Tibial nerve (tissue), 4 donors: ENCODE results near the gene CERS6. TPM values are rescaled to one million over a fixed set of nuclear protein-coding genes. Genes with fewer than 3 reads are reported as not detected.
A peak's percentile ranks its signal among the peaks of the same experiment; 100 is the strongest.

Source experiments
- DNase-seq, 2 donors: peaks; one replicate each; pipeline ENCODE4 v3.0.0-alpha.2; 2019; ENCODE audit warnings: low spot score in 2 of 2
- H3K27ac ChIP-seq, 4 donors: fragments of 200-600 bp; sonication (generic) in 3 of 4; one replicate each; pipeline ENCODE4 v1.5.1; 2017 to 2019; ENCODE audit warnings: mild to moderate bottlenecking in 1 of 4
- H3K27me3 ChIP-seq, 2 donors: fragments of 200-600 bp; sonication (generic) in 1 of 2; one replicate each; pipeline versions ENCODE4 v1.5.1 to v1.6.0; 2017 to 2019
- H3K36me3 ChIP-seq, 3 donors: fragments of 200-600 bp; sonication (generic); one replicate each; pipeline ENCODE4 v1.5.1; 2018 to 2019
- H3K4me1 ChIP-seq, 4 donors: fragments of 200-600 bp; sonication (generic) in 3 of 4; one replicate each; pipeline ENCODE4 v1.5.1; 2017 to 2019
- H3K4me3 ChIP-seq, 4 donors: fragments of 200-600 bp; sonication (generic) in 3 of 4; one replicate each; pipeline ENCODE4 v1.5.1; 2017 to 2019; ENCODE audit warnings: mild to moderate bottlenecking in 1 of 4, moderate library complexity in 1 of 4
- H3K9me3 ChIP-seq, 4 donors: fragments of 200-600 bp; sonication (generic) in 3 of 4; one replicate each; pipeline ENCODE4 v1.5.1; 2017 to 2019
- EP300 ChIP-seq, 2 donors: sonication (generic); formaldehyde crosslinking; IDR thresholded peaks; one replicate each; pipeline ENCODE4 v1.6.1; 2017; ENCODE audit warnings: antibody characterized with exemption in 2 of 2, mild to moderate bottlenecking in 1 of 2
- POLR2A ChIP-seq, 2 donors: fragments of 450-650 bp; IDR thresholded peaks; one replicate each; pipeline ENCODE4 v1.6.1; 2017; ENCODE audit warnings: antibody characterized with exemption in 2 of 2, mild to moderate bottlenecking in 2 of 2, moderate library complexity in 2 of 2
- WGBS, 2 donors: methylation state at CpG; one replicate each; pipeline ENCODE4 v1.1.5; 2018; 5-methylcytosine and 5-hydroxymethylcytosine counted together
- total RNA-seq, 4 donors: library from RNA; depleted of rRNA; stranded (reverse); fragments of >200 nt; gene quantifications; one replicate each; pipeline ENCODE4 v1.1.0, GENCODE V29; 2016
- TF ChIP-seq, protein P1 (sequence below), 5 experiments: fragments of 200-600 bp in 3 of 5; fragments of 450-650 bp in 2 of 5; sonication (generic) in 3 of 5; IDR thresholded peaks; one replicate each; pipeline ENCODE4 v1.5.1; 2016 to 2019; ENCODE audit warnings: antibody characterized with exemption in 5 of 5, mild to moderate bottlenecking in 3 of 5, moderate library complexity in 2 of 5

CERS6 gene
- total RNA-seq, 4 donors from 2014 or later = 37.7 to 38.7 (median 37.8) TPM

GRCh38 chr2:168528469-168528868, 72.4 kb downstream of the CERS6 start:
- no peaks in the 10 kb centered on the region for H3K36me3 ChIP-seq
- no peak for DNase-seq
- TF ChIP-seq, protein P1, sequence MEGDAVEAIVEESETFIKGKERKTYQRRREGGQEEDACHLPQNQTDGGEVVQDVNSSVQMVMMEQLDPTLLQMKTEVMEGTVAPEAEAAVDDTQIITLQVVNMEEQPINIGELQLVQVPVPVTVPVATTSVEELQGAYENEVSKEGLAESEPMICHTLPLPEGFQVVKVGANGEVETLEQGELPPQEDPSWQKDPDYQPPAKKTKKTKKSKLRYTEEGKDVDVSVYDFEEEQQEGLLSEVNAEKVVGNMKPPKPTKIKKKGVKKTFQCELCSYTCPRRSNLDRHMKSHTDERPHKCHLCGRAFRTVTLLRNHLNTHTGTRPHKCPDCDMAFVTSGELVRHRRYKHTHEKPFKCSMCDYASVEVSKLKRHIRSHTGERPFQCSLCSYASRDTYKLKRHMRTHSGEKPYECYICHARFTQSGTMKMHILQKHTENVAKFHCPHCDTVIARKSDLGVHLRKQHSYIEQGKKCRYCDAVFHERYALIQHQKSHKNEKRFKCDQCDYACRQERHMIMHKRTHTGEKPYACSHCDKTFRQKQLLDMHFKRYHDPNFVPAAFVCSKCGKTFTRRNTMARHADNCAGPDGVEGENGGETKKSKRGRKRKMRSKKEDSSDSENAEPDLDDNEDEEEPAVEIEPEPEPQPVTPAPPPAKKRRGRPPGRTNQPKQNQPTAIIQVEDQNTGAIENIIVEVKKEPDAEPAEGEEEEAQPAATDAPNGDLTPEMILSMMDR (IDR thresholded peaks at IDR 0.05) = no peak
- no peak for TF ChIP-seq EP300 (IDR thresholded peaks at IDR 0.05)
- TF ChIP-seq POLR2A (IDR thresholded peaks at IDR 0.05) = no peak
- no peaks in the 10 kb centered on the region for H3K27me3 ChIP-seq
- peak overlapping the region in 1 of 4 donors; percentile 49 for H3K27ac ChIP-seq
- no peaks in the 10 kb centered on the region for H3K9me3 ChIP-seq
- H3K4me1 ChIP-seq = peaks cover 0 to 68% (median 17%) of the 10 kb centered on the region in 4 donors
- no peak overlapping the region for H3K4me3 ChIP-seq

DNA sequence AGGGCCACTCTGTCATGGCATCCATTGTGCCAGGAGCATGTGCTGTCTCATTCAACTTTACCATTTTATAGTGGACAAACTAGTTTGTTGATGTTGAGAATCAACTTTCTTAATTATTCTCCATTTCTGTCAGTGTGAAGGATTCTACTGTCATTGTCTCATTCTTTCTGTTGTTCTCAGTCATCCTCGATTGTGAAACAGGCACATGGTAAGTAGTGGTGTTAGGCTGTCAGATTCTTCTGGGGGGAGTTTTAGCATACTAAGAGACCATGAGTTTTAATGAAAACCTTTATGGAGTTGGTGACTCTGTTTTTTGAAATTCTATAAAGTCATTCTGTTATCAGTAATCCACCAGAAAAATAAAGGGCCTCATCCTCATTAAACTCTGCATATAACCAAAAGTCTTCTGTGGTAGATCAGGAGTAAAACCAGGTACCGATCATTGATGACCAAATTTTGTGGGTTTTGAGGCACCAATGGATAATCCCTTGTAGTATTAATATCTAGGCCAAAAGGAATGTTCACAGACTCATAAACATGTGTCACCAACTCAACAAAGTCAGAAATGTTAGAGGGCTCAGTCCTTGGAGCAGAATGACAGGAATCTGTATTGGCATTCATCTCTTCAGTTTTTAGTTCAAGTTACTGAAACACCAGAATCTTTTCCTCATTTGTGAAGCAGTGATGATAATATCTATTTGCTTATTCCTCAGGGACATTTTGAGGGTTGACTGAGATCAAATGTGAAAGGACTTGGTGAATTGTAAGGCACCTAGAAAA, 73.2 kb downstream of the CERS6 start:
- Histone ChIP-seq H3K4me3 (no peak overlapping the region), H3K4me1 (peaks cover 0 to 62% (median 17%) of the 10 kb centered on the region in 4 donors), H3K27me3 (no peaks in the 10 kb centered on the region), H3K27ac (peak overlapping the region in 2 of 4 donors; percentile 45 to 49), H3K36me3 (no peaks in the 10 kb centered on the region), H3K9me3 (no peaks in the 10 kb centered on the region)
- TF ChIP-seq, protein P1 (IDR thresholded peaks at IDR 0.05) = no peak
- TF ChIP-seq EP300 (IDR thresholded peaks at IDR 0.05) (no peak), POLR2A (IDR thresholded peaks at IDR 0.05) (no peak)
- 92 to 93% methylated on average over 2 of the region's 2 CpGs for WGBS, 2 donors
- DNase-seq = no peak

GRCh38 chr2:168529900-168530561, 74.0 kb downstream of the CERS6 start:
- Histone ChIP-seq H3K27ac (peak overlapping the region in 2 of 4 donors; percentile 49 to 70), H3K27me3 (no peaks in the 10 kb centered on the region), H3K9me3 (no peaks in the 10 kb centered on the region), H3K4me1 (peaks cover 0 to 56% (median 17%) of the 10 kb centered on the region in 4 donors), H3K4me3 (no peak overlapping the region), H3K36me3 (no peaks in the 10 kb centered on the region)
- DNase-seq = no peak
- WGBS, 2 donors = 75 to 78% methylated on average over 8 of the region's 8 CpGs
- no peak for TF ChIP-seq EP300 (IDR thresholded peaks at IDR 0.05)
- no peak for TF ChIP-seq POLR2A (IDR thresholded peaks at IDR 0.05)
- TF ChIP-seq, protein P1 (IDR thresholded peaks at IDR 0.05) = no peak

DNA sequence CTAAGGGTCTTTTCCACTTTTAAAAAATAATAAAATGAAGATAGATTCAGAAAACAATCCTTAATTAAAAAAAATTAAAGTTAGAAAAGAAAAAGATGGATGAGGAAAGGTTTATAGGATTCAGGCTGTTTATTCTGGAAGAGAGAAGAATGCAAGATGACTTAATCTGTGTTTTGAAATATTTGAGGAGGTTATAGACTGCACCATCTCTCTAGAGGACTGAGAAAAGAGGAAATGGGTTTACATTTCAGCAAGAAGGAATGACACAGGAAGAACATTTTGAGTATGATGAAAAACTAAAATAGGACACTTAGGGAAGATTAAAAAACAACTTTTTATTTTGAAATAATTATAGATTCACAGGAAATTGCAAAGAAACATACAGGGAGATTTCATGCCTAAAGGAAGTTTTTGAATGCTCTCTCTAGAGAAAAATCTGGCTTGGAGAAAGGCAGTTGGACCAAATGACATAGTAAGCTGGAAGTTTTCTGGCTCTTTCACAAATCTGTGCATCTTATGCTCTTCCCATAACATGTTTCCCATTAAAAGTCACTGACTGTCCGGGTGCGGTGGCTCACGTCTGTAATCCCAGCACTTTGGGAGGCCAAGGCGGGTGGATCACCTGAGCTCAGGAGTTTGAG, 75.0 kb downstream of the CERS6 start:
- TF ChIP-seq, protein P1 (IDR thresholded peaks at IDR 0.05) = no peak
- peak in 1 of 2 donors; percentile 61 for TF ChIP-seq EP300 (IDR thresholded peaks at IDR 0.05)
- H3K27me3 ChIP-seq = no peaks in the 10 kb centered on the region
- 75 to 81% methylated on average over 4 of the region's 4 CpGs for WGBS, 2 donors

More for the DNA sequence above, 75.0 kb downstream of the CERS6 start:
- Histone ChIP-seq H3K4me3 (no peak overlapping the region), H3K36me3 (no peaks in the 10 kb centered on the region), H3K4me1 (peaks cover 0 to 51% (median 13%) of the 10 kb centered on the region in 4 donors), H3K9me3 (no peaks in the 10 kb centered on the region), H3K27ac (peak overlapping the region in 2 of 4 donors; percentile 58 to 70)
- DNase-seq = no peak
